Mesodermal cell (in vitro differentiated cells): Measurements from ENCODE around the gene ERBIN. TPM values are rescaled to one million over a fixed set of nuclear protein-coding genes. Genes with fewer than 3 reads are reported as not detected.
"Not testable (repeated sequence)": the region's sequence is repeated elsewhere in the genome, so short reads cannot be mapped to it uniquely, and the experiment has no call there.

ENCODE experiments used
- H3K27ac ChIP-seq: 2 replicates; pipeline ENCODE4 v1.7.0; 2013; ENCODE audit warnings: mild to moderate bottlenecking, low read depth, low read length, moderate library complexity; ENCODE audit not compliant: severe bottlenecking
- H3K36me3 ChIP-seq: 2 replicates; pipeline ENCODE4 v1.7.1; 2013; ENCODE audit warnings: mild to moderate bottlenecking, low read length, moderate library complexity; ENCODE audit not compliant: control insufficient read depth, insufficient read depth
- H3K4me1 ChIP-seq: one replicate; pipeline ENCODE4 v1.7.1; 2013; ENCODE audit warnings: mild to moderate bottlenecking, low read length; ENCODE audit not compliant: insufficient read depth, control insufficient read depth, poor library complexity, severe bottlenecking
- H3K4me3 ChIP-seq: 2 replicates; pipeline ENCODE4 v1.7.0; 2013; ENCODE audit warnings: low read length, control low read depth, mild to moderate bottlenecking; ENCODE audit not compliant: insufficient read depth, poor library complexity, severe bottlenecking; ENCODE audit errors: extremely low read depth
- H3K9me3 ChIP-seq: 2 replicates; pipeline ENCODE4 v1.7.1; 2013; ENCODE audit warnings: mild to moderate bottlenecking, low read length, moderate library complexity; ENCODE audit not compliant: control insufficient read depth
- WGBS, 2 experiments: methylation state at CpG; one replicate each; pipeline ENCODE4 v1.1.5; 2013; ENCODE audit warnings: missing lambda C conversion rate in 2 of 2; ENCODE audit not compliant: insufficient coverage in 2 of 2; 5-methylcytosine and 5-hydroxymethylcytosine counted together
- polyA plus RNA-seq, 2 experiments: library from polyadenylated mRNA; stranded (reverse); fragments of 50-300 nt; gene quantifications; one replicate each; pipeline ENCODE4 v1.2.3, GENCODE V29; 2013

ERBIN gene, protein sequence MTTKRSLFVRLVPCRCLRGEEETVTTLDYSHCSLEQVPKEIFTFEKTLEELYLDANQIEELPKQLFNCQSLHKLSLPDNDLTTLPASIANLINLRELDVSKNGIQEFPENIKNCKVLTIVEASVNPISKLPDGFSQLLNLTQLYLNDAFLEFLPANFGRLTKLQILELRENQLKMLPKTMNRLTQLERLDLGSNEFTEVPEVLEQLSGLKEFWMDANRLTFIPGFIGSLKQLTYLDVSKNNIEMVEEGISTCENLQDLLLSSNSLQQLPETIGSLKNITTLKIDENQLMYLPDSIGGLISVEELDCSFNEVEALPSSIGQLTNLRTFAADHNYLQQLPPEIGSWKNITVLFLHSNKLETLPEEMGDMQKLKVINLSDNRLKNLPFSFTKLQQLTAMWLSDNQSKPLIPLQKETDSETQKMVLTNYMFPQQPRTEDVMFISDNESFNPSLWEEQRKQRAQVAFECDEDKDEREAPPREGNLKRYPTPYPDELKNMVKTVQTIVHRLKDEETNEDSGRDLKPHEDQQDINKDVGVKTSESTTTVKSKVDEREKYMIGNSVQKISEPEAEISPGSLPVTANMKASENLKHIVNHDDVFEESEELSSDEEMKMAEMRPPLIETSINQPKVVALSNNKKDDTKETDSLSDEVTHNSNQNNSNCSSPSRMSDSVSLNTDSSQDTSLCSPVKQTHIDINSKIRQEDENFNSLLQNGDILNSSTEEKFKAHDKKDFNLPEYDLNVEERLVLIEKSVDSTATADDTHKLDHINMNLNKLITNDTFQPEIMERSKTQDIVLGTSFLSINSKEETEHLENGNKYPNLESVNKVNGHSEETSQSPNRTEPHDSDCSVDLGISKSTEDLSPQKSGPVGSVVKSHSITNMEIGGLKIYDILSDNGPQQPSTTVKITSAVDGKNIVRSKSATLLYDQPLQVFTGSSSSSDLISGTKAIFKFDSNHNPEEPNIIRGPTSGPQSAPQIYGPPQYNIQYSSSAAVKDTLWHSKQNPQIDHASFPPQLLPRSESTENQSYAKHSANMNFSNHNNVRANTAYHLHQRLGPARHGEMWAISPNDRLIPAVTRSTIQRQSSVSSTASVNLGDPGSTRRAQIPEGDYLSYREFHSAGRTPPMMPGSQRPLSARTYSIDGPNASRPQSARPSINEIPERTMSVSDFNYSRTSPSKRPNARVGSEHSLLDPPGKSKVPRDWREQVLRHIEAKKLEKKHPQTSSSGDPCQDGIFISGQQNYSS (N-terminal part only)
- polyA plus RNA-seq (2013, experiment 1 of 2): 30.0 TPM
- 35.0 TPM for polyA plus RNA-seq (2013, experiment 2 of 2)

DNA sequence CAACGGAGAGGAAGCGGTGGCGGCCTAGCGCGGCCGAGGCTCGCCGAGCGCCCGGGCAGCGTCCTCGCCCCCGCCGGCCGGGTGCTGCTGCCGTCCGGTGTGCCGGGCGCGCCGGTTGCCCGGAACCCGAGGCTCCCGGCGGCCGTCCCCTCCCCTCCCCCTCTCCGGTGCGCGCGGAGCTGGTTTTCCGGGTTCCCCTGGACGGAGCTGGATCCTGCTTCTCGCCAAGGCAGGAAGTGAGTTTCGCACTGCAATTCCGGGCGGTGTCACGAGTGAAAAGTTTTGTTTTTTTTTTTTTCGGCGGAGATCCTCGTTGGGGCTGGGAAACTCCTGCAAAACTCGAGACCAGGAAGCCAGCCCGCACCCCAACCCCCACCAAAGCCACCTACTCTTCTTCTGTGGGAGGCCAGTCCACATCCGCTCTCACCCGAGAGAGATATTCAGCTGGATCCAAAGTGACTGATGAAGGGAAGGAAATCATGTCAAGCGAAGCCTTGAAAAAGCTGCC, at the start of gene ERBIN:
TSS of gene ERBIN (plus strand) at position 300 of the 508 bp plus-strand sequence. CDS start 66,144 bp downstream, outside the sequence.
- H3K4me3 ChIP-seq: peak within 1 kb of the TSS; percentile 82
- no peaks in the 10 kb centered on the region for H3K9me3 ChIP-seq
- H3K36me3 ChIP-seq: peaks cover 8% of the 10 kb centered on the region
- H3K4me1 ChIP-seq: peaks cover 7% of the 10 kb centered on the region
- peak within 1 kb of the TSS; percentile 97 for H3K27ac ChIP-seq
- WGBS, 2 experiments: 0% methylated on average over 27 to 29 of the region's 45 CpGs

DNA sequence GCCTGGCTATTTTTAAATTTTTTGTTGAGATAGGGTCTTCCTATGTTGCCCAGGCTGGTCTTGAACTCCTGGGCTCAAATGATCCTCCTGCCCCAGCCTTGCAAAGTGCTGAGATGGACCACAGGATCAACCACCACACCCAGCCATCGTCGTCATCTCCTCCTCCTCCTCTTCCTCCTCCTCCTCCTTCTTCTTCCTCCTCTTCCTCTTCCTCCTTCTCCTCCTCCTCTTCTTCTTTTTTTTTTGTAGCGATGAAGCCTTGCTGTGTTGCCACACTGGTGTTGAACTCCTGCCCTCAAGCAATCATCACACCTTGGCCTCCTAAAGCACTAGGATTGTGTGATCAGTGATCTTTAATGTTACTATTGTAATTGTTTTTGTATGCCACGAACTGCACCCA, 49.4 kb upstream of the ERBIN start:
- Histone ChIP-seq H3K36me3 (no peaks in the 10 kb centered on the region), H3K27ac (no peak overlapping the region)
- WGBS, 2 experiments: 100% methylated on average over 2 of the region's 4 CpGs

DNA sequence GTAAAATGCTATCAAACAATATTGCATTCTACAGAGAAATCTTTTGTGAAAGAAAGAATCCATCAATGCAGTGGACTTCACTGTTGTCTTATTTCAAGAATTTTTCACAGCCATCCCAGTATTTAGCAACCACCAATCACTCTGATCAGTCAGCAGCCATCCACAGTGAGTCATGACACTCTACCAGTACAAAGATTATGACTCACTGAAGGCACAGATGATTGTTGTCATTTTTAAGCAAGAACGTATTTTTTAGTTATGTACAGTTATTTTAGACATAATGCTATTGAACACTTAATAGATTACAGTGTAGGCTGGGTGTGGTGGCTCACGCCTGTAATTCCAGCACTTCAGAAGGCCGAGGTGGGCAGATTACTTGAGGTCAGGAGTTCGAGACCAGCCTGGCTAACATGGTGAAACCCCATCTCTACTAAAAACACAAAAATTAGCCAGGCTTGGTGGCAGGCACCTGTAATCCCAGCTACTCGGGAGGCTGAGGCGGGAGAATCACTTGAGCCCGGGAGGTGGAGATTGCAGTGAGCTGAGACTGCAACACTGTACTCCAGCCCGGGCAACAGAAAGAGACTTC, 46.6 kb upstream of the ERBIN start:
- 80% methylated on average over 1 of the region's 8 CpGs; no CpG with 5 or more reads in 1 of the 2 experiments for WGBS, 2 experiments
- not testable (repeated sequence) for H3K4me3 ChIP-seq, H3K27ac ChIP-seq, H3K36me3 ChIP-seq, H3K9me3 ChIP-seq, H3K4me1 ChIP-seq

More for the DNA sequence above, 49.4 kb upstream of the ERBIN start:
- Histone ChIP-seq H3K4me1 (peaks cover 4% of the 10 kb centered on the region), H3K9me3 (peaks cover 4% of the 10 kb centered on the region), H3K4me3 (no peak overlapping the region)

DNA sequence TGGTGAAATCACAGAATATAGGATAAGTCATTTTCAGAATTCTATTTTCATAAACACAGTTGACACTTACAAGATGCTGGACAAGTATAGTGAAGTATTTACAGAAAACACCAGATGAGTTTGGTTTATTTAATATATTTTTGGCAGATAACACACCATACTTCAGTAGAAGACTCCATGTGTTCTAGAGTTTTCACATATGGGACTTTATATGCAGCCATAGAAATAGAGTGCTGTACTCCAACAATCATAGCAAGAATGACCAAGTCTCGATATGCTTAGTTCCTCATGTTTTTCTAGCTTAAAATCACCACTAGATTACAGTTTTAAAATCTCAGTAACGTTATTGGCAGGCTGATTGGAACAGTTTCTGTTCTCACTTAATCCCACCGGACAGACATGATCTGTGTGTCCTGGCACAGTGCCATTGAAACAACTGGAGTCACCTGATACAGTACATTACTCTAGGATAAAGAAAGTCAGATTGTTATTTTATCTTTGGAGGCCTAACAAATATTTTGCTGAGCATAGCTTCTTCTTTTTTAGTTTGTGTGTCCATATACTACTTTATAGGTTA, 45.8 kb upstream of the ERBIN start:
- Histone ChIP-seq H3K36me3 (no peaks in the 10 kb centered on the region), H3K27ac (no peak overlapping the region), H3K4me1 (peaks cover 4% of the 10 kb centered on the region), H3K4me3 (no peak overlapping the region), H3K9me3 (peaks cover 4% of the 10 kb centered on the region)
- 86 to 94% methylated on average over 3 of the region's 3 CpGs for WGBS, 2 experiments

DNA sequence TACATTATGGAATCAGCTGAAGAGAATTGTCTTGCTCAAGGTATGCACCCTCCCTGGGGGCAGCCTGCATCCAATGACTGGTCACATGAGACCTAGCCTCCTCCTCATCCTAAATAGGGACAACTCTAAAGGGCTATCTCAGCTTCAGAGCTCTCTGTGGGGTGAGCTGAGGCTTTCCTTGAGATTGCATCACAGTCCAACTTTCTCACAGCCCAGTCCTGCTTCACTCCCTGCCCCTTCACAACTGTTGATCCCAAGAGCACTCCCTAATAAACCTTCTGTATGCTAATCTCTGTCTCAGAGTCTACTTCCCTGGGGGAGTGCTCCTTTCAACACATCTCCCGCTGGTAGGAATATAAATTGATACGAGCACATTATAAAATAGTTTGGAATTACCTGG, 44.1 kb upstream of the ERBIN start:
- no peaks in the 10 kb centered on the region for H3K36me3 ChIP-seq
- H3K9me3 ChIP-seq: peaks cover 4% of the 10 kb centered on the region
- no peak overlapping the region for H3K27ac ChIP-seq
- H3K4me1 ChIP-seq: peaks cover 11% of the 10 kb centered on the region
- 91% methylated on average over 2 of the region's 2 CpGs; no CpG with 5 or more reads in 1 of the 2 experiments for WGBS, 2 experiments
- no peak overlapping the region for H3K4me3 ChIP-seq

DNA sequence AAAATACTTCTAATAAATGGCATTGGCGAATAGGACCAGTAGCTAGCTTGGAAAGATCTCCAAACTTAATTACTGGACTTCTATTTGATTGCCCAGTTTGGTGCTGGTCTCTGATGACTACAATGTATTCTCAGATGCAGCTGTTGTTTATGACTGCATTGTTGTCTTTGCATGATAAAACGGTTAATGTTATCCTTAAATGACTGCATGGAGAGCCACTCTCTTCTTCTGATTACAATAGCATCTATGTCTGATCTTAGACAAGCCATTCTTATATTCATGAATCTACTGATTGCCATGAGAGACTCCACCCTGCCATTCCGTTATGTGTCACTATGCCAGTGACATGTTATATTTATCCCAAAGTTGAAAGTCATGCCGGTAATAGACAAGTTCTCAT, 42.9 kb upstream of the ERBIN start:
- Histone ChIP-seq H3K9me3 (no peaks in the 10 kb centered on the region), H3K4me1 (peaks cover 11% of the 10 kb centered on the region), H3K27ac (no peak overlapping the region), H3K4me3 (no peak overlapping the region), H3K36me3 (no peaks in the 10 kb centered on the region)
- WGBS, 2 experiments: 90 to 100% methylated on average over 1 to 3 of the region's 4 CpGs

DNA sequence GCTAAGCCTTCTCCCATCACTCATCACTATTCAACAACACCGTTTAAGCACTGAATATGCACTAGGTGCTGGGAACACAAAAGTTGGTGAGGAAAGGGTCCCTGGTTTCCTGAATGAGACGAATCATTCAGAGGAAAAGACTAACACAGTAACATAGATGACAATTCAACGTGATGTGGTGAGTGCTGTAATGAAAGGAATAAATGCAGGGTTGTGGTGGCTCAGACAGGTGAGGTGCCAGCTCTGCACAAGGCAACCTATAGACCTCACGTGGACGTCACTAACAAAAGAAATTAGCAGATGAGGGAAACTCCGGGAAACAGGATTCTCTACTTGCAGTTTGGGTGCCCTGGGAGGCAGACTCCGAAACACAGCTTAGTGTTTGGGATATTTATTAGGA, 40.0 kb upstream of the ERBIN start:
- no peak overlapping the region for H3K4me3 ChIP-seq
- H3K9me3 ChIP-seq: no peaks in the 10 kb centered on the region
- no peaks in the 10 kb centered on the region for H3K36me3 ChIP-seq
- peaks cover 7% of the 10 kb centered on the region for H3K4me1 ChIP-seq
- no peak overlapping the region for H3K27ac ChIP-seq
- 88 to 92% methylated on average over 5 to 7 of the region's 7 CpGs for WGBS, 2 experiments

DNA sequence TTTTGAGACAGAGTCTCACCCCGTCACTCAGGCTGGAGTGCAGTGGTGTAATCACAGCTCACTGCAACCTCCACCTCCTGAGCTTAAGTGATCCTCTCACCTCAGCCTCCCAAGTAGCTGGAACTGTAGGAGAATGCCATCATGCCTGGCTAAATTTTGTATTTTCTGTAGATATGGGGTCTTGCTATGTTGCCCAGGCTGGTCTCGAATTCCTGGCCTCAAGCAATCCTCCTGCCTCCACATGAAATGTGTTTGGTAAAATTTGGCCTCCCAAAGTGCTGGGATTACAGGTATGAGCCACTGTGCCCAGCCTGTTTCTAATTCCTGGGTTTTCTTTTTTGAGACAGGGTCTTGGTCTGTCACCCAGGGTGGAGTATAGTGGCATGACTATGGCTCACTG, 34.4 kb upstream of the ERBIN start:
- H3K9me3 ChIP-seq, H3K4me3 ChIP-seq, H3K27ac ChIP-seq, H3K4me1 ChIP-seq, H3K36me3 ChIP-seq: not testable (repeated sequence)
- 80% methylated on average over 1 of the region's 2 CpGs; no CpG with 5 or more reads in 1 of the 2 experiments for WGBS, 2 experiments

DNA sequence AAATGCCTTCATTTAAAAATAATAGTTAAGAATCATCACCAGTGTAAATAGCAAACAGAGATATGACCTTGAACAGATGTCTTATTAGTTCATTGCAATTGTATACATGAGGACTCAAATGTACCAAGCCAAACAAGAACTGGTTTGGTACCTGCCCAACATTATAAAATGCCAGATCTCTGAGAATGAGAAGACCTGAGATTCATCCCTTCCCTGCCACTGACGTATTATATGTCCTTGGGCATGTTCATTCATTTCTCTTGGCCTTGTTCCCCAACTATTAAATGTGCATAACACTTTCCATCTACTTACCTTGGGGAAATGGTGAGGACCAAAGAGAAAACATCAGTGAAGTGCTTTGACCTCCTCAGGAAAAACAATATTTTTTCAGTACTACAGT, 33.6 kb upstream of the ERBIN start:
- no peak overlapping the region for H3K4me3 ChIP-seq
- no peak overlapping the region for H3K27ac ChIP-seq
- H3K9me3 ChIP-seq: no peaks in the 10 kb centered on the region
- 100% methylated on average over 1 of the region's 1 CpG; no CpG with 5 or more reads in 1 of the 2 experiments for WGBS, 2 experiments
- no peaks in the 10 kb centered on the region for H3K36me3 ChIP-seq
- peaks cover 4% of the 10 kb centered on the region for H3K4me1 ChIP-seq
